ENCODE data around the gene PPM1J.

PPM1J gene

GRCh38 chr1:112674440-112674985 lies 40.6 kb downstream of the PPM1J start, which contains the start of gene MOV10:
Gene MOV10 (plus strand): TSS chr1:112674659. CDS start chr1:112674913, 254 bp downstream.
- Histone ChIP-seq H3K9ac (ENCODE audit: low read depth, low read length) (peak within 1 kb of the TSS; percentile 91), H3K36me3 (ENCODE audit: insufficient read depth, low read length) (peaks cover 2% of the 10 kb centered on the region; the same call in 1 of the 2 replicates), H3K9me3 (ENCODE audit: control insufficient read depth, insufficient read depth, low read length) (no peaks in the 10 kb centered on the region), H3K4me1 (ENCODE audit: insufficient read depth, low read length) (peaks cover 38% of the 10 kb centered on the region)

- H3K36me3 ChIP-seq (ENCODE audit: insufficient read depth, low read length), result peaks cover 5% of the 10 kb centered on the region; the same call in 1 of the 2 replicates
- H3K9ac ChIP-seq (ENCODE audit: low read depth, low read length), result peak overlapping the region; percentile 91
These were observed 41.3 kb downstream of the PPM1J start for GRCh38 chr1:112673592-112674439.

GRCh38 chr1:112672842-112673241 lies 42.3 kb downstream of the PPM1J start:
- Histone ChIP-seq H3K4me1 (ENCODE audit: insufficient read depth, low read length) (peaks cover 38% of the 10 kb centered on the region), H3K9me3 (ENCODE audit: control insufficient read depth, insufficient read depth, low read length) (no peaks in the 10 kb centered on the region), H3K36me3 (ENCODE audit: insufficient read depth, low read length) (peaks cover 10% of the 10 kb centered on the region; the same call in 1 of the 2 replicates), H3K9ac (ENCODE audit: low read depth, low read length) (no peak overlapping the region)

More at GRCh38 chr1:112673592-112674439, 41.3 kb downstream of the PPM1J start:
- no peaks in the 10 kb centered on the region for H3K9me3 ChIP-seq (ENCODE audit: control insufficient read depth, insufficient read depth, low read length)
- peaks cover 38% of the 10 kb centered on the region for H3K4me1 ChIP-seq (ENCODE audit: insufficient read depth, low read length)

GRCh38 chr1:112672009-112672408 lies 43.1 kb downstream of the PPM1J start:
- peaks cover 10% of the 10 kb centered on the region; the same call in 1 of the 2 replicates for H3K36me3 ChIP-seq (ENCODE audit: insufficient read depth, low read length)
- H3K4me1 ChIP-seq (ENCODE audit: insufficient read depth, low read length), result peaks cover 38% of the 10 kb centered on the region
- no peak overlapping the region for H3K9ac ChIP-seq (ENCODE audit: low read depth, low read length)
- H3K9me3 ChIP-seq (ENCODE audit: control insufficient read depth, insufficient read depth, low read length), result no peaks in the 10 kb centered on the region

- Histone ChIP-seq H3K9me3 (ENCODE audit: control insufficient read depth, insufficient read depth, low read length) (no peaks in the 10 kb centered on the region), H3K9ac (ENCODE audit: low read depth, low read length) (no peak overlapping the region), H3K36me3 (ENCODE audit: insufficient read depth, low read length) (peaks cover 15% of the 10 kb centered on the region)
These were observed 48.2 kb downstream of the PPM1J start for GRCh38 chr1:112666946-112667345.

GRCh38 chr1:112665857-112666256 lies 49.3 kb downstream of the PPM1J start:
- Histone ChIP-seq H3K9me3 (ENCODE audit: control insufficient read depth, insufficient read depth, low read length) (no peaks in the 10 kb centered on the region), H3K4me1 (ENCODE audit: insufficient read depth, low read length) (peaks cover under 1% of the 10 kb centered on the region; the same call in 1 of the 2 replicates), H3K9ac (ENCODE audit: low read depth, low read length) (no peak overlapping the region), H3K36me3 (ENCODE audit: insufficient read depth, low read length) (peaks cover 15% of the 10 kb centered on the region)

More at GRCh38 chr1:112666946-112667345, 48.2 kb downstream of the PPM1J start:
- peaks cover 11% of the 10 kb centered on the region for H3K4me1 ChIP-seq (ENCODE audit: insufficient read depth, low read length)

Data from ES-I3 (cell line).